GM10248 (cell line): Measurements from ENCODE around the gene SLC38A7.

Source experiments
- CTCF ChIA-PET: fragments of 300-600 bp; sonication (Branson Sonifier 250); formaldehyde crosslinking; extraction: SDS; loops from one replicate; lab custom pipeline; 2021; ENCODE audit warnings: antibody characterized with exemption; lab: Yijun Ruan, JAX
- POLR2A ChIA-PET: fragments of 350-650 bp; sonication (Branson Sonifier 250); formaldehyde crosslinking; extraction: SDS; loops from one replicate; lab custom pipeline; 2020; ENCODE audit warnings: antibody characterized with exemption; lab: Yijun Ruan, JAX
- DNase-seq: peaks from one replicate; pipeline ENCODE4 v3.0.0; 2012; ENCODE audit errors: extremely low spot score
- TF ChIP-seq, protein P1 (sequence below): IDR thresholded peaks from 2 replicates; pipeline ENCODE4 v1.5.1; 2012; ENCODE audit warnings: mild to moderate bottlenecking, low read depth; ENCODE audit errors: extremely low read depth, missing control alignments, control extremely low read depth

The SLC38A7 gene

DNA sequence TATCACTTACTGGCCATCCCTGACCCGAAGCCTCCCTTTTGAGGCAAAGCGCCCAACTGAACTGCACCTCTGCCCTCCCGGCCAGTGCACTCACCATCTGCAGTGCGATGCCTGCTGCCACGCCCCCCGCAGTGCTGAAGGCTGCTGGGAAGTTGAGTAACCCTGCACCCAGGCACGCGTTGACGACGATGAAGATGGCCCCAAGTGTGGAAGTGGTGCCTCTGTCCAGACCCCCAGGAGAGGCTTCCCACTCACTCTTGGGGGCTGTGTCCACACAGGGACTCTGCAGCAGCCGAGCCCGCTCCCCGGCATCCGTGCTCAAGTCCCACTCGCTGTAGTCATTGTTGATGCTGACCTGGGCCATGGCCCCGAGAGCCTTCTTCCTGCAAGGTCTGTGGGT, 4.8 kb downstream of the SLC38A7 start:
- DNase-seq = no peak
- TF ChIP-seq, protein P1, sequence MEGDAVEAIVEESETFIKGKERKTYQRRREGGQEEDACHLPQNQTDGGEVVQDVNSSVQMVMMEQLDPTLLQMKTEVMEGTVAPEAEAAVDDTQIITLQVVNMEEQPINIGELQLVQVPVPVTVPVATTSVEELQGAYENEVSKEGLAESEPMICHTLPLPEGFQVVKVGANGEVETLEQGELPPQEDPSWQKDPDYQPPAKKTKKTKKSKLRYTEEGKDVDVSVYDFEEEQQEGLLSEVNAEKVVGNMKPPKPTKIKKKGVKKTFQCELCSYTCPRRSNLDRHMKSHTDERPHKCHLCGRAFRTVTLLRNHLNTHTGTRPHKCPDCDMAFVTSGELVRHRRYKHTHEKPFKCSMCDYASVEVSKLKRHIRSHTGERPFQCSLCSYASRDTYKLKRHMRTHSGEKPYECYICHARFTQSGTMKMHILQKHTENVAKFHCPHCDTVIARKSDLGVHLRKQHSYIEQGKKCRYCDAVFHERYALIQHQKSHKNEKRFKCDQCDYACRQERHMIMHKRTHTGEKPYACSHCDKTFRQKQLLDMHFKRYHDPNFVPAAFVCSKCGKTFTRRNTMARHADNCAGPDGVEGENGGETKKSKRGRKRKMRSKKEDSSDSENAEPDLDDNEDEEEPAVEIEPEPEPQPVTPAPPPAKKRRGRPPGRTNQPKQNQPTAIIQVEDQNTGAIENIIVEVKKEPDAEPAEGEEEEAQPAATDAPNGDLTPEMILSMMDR = no peak
- ChIA-PET CTCF (interaction anchor here (1.2 to 1.8 kb wide), 4 partner anchors 52 to 343 kb away, joined by 3 to 8 read pairs (median 5); no protein-coding TSS in a partner anchor), POLR2A (no interaction called here)

DNA sequence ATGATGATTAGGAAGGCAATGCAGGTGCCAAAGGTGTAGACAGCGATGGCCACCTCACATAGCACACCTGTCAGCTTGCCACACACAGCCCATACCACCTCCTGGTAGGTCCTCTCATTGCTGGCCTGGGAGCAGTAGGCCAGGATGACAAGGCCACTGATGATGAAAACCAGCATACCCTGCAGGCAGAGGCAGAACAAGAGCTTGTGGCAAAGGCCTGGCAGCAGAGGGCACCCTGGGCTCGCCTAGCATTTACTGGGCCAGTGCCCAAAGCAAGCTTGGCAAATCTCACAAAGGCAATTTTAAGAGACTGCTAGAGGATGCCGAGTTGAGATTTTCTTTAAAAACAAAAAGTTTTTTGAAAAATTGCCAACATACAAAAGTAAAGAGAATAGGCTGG, 5.9 kb downstream of the SLC38A7 start:
- DNase-seq = no peak
- TF ChIP-seq, protein P1 = no peak
- POLR2A ChIA-PET = no interaction called here
- CTCF ChIA-PET = interaction anchor here (1.8 to 2.8 kb wide), 4 partner anchors 16 to 342 kb away, joined by 5 to 10 read pairs (median 8); no protein-coding TSS in a partner anchor

DNA sequence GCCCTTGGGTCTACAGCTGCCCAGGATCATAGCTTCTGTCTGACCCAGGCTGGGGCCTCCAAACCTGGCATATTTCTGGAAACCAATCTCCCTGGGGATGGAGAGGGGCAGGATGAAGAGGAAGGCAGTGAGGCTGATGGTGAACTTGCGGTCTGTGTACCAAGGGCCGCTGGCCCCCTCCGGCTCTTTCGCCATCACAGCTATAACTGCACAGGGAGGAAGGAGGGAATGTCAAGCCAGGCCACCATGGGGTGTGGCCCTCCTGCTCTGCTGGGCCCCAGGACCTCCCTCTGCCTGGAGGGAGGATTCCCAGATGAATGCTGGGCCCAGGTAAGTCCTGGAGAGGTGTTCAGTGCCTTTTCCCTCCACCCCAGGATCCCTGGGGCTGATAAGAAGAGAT, 6.3 kb downstream of the SLC38A7 start:
- CTCF ChIA-PET = interaction anchor here (1.8 to 2.8 kb wide), 4 partner anchors 16 to 342 kb away, joined by 5 to 10 read pairs (median 8); no protein-coding TSS in a partner anchor
- POLR2A ChIA-PET = no interaction called here
- DNase-seq = no peak
- TF ChIP-seq, protein P1 = no peak

DNA sequence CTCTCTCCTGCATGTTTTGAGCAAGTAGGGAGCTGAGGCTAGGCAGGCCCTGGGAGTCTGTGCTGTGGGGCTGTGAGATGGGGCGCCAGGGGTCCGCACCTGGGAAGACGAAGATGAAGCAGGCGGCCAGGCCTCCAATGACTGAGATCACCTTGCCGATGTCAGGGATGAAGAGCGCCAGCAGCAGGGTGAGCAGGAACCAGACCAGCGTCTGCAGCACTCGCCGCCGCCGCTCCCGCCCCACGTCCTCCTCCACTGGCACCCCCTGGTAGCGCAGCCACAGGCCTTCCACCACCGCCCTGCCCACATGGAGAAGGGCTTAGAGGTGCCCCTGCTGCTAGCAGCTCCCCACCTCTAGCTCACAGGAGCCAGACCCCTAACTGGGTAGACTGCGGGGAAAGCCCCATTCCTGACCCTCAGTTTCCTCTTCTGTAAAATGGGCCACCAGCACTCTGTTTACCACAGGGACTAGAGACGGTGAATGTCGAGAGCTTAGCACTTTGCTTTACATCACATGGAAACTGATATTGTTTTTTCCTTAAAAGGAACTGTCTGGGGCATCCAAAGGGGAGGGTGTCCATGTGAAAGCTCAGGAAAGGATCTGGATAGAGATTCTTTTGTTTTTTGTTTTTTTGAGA, 13.5 kb downstream of the SLC38A7 start:
- ChIA-PET CTCF (interaction anchor here (0.7 to 2.1 kb wide), 3 partner anchors 10 to 159 kb away, joined by 3 to 6 read pairs (median 3); no protein-coding TSS in a partner anchor), POLR2A (no interaction called here)
- DNase-seq = no peak
- TF ChIP-seq, protein P1 = no peak

DNA sequence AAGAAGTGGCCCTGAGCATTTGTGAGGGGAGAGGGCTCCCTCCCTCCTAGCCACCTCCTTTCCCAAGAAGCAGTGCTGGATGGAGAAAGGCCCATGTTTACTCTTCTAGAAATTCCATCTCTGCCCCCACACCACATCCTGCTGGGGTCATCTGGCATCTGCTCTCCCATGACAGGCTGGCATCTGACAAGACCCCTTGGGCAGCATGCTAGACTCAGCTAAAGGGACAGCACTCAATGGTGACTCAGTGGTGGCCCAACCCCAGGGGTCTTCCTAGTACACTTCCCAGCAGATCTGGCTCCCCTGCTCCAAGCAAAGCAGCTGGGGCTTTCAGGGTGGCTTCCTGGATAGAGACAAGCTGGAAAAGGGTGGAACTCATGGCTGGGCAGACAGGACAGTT, 14.4 kb downstream of the SLC38A7 start:
- ChIA-PET CTCF (interaction anchor here (1.3 to 2.1 kb wide), 2 partner anchors 9 to 158 kb away, joined by 3 to 6 read pairs; no protein-coding TSS in a partner anchor), POLR2A (no interaction called here)
- TF ChIP-seq, protein P1 = no peak
- no peak for DNase-seq

DNA sequence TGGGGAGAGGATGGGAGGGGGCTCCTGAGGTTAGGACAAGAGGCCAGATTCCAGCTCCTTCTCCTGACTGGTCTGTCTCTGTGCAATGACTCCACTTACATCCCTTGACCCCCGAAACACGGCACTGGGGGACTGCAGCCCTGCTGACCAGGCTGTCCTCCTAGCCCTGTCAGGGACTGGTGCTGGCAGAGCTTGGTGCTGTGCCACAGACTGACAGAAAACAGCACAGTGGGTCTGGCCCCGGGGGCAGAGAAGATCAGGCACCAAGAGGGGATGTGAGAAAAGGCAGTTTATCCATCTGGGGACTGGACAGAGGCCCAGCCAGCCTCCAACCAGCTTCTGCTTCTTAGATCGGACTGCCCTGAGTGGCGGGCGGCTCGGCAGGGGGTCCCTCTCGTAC, 19.4 kb downstream of the SLC38A7 start:
- POLR2A ChIA-PET = interaction anchor here (0.5 kb wide), 1 partner anchor 257 kb away, joined by 9 read pairs; no protein-coding TSS in a partner anchor
- CTCF ChIA-PET = interaction anchor here (1.1 to 3.5 kb wide), 3 partner anchors 13 to 154 kb away, joined by 3 to 9 read pairs (median 6); no protein-coding TSS in a partner anchor
- no peak for DNase-seq
- TF ChIP-seq, protein P1 = no peak
